GM12872 (cell line): Measurements from ENCODE around the gene ETV3.

Experiments
- TF ChIP-seq, protein P1 (sequence below): IDR thresholded peaks from 3 replicates; pipeline ENCODE4 v1.5.1; 2011; ENCODE audit warnings: low read depth, mild to moderate bottlenecking, low read length, moderate library complexity; ENCODE audit not compliant: insufficient read depth

ETV3 gene

DNA sequence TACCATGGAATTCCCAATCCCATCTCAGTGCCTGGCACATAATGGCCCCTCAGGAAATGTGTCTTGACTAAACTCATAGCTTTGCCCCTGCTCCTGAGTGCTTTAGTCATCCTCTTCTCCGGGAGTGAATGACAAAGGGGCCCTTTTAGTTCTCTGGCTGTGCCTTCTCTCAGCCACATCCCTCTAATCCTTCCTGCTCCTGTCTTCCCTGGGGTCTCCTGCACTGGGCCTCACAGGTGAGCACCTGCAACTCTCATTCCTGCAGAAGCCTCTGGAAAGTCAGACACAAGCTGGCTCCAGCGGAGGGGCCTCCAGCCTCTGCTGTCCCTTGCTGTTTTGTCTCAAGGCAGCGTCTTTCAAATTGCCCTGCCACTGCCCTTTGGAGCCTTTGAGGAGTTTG is 24.6 kb downstream of the ETV3 start:
- TF ChIP-seq, protein P1, sequence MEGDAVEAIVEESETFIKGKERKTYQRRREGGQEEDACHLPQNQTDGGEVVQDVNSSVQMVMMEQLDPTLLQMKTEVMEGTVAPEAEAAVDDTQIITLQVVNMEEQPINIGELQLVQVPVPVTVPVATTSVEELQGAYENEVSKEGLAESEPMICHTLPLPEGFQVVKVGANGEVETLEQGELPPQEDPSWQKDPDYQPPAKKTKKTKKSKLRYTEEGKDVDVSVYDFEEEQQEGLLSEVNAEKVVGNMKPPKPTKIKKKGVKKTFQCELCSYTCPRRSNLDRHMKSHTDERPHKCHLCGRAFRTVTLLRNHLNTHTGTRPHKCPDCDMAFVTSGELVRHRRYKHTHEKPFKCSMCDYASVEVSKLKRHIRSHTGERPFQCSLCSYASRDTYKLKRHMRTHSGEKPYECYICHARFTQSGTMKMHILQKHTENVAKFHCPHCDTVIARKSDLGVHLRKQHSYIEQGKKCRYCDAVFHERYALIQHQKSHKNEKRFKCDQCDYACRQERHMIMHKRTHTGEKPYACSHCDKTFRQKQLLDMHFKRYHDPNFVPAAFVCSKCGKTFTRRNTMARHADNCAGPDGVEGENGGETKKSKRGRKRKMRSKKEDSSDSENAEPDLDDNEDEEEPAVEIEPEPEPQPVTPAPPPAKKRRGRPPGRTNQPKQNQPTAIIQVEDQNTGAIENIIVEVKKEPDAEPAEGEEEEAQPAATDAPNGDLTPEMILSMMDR, result no peak

DNA sequence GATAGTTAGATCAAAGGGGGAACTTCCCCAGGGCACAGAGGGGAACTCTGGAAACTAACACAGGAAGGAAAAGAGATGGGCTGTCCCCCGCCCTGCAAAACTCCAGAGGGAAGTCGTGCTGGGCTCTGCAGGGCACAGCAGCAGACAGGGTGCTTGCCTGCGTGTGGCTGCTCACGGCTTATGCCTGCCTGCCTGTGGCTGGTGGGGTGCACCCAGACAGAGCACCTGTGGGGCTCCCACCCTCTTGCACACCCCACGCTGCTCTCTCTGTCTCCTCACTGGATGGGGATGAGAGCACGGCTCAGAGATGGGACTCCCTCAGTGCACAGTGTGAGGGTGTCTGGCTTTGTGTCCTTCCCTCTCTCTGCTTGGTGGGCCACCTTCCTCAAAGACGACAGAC is 25.1 kb downstream of the ETV3 start:
- TF ChIP-seq, protein P1, result no peak

DNA sequence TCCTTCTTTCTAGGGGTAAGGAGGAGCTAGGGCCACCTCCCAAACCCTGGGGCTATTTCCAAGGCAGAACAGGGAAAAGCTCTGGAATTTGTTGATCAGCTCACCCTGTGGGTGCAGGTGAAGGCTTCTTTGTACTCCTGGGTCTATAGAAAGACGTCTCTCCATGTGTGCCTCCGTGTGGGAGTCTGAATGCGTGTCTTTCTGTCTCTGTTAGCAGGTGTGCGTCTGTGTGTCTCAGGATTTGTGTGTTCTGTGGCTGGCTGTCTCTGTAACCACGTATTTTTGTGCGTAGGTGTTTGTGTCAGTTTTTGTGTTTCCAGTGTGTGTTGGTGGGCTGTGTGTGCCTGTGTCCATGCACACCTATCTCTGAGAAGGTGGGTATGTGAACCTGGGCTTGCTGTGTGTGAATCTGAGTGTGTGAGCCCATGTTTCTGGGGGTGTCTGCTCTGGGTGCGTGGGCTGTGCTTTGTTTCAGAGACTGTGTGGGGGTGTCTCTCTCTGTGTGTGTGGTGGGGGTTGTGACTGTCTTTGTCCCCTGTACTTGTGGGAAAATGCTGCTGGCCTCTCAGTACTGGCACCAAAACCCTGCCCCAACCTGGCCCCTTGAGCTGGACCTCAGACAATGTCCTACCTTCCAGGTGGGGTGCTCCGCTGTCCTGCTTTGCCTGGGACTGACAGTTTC is 25.9 kb downstream of the ETV3 start:
- TF ChIP-seq, protein P1, result no peak

DNA sequence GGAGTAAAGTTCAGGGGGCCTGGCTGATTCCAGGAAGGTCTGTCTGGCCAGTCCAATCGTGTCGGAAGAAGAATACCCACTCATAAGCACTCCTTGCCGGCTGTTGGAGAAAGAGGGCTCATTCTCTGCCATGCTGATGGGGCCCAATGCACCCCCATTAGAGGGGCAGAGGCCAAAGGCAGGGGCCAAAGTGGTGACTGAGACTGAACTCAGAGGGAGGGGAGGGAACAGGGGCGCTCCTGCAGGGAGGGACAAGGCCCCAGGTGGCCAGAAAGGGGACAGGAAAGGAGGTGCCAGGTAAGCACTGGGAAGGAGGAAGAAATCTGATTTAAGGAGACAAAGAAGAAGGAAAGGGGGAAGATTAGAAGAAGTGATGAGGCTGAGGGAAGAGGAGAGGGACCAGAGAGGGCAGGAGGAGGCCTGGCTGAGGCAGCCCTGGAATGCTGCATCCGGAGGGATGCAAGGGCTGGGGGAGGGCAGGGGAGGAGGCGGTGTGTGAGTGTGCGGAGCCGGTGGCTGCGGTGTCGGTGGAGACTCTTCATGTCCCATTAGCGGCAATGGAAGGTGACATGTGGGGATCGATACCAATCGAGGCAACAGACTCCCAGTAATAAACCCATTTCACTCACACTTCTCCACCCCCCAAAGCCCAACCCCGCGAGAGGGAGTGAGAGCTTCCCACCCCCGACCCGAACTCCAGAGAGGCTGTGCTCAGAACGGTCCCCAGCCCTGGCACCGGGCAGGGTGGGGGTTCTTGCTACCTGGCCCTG is 26.6 kb downstream of the ETV3 start:
- TF ChIP-seq, protein P1, result no peak

DNA sequence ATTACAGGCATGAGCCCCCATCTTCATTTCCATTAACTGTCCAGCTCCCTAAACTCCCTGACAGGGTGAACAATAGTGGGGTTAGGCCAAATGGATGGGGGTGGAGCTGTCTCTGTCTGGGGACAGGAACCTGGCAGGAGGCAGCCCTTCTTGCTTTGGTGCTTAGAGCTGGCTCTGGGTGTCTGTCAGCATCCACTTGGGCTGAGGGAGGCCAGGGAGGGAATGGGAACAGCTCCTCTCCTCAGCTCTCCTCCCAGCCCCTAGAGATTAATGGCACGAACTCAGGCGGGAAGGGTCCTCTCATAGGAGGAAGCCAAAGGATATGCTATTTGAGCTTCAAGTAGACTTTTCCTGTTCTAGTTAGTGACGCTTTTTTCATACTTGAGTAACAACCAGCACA is 27.5 kb downstream of the ETV3 start:
- TF ChIP-seq, protein P1, result no peak

DNA sequence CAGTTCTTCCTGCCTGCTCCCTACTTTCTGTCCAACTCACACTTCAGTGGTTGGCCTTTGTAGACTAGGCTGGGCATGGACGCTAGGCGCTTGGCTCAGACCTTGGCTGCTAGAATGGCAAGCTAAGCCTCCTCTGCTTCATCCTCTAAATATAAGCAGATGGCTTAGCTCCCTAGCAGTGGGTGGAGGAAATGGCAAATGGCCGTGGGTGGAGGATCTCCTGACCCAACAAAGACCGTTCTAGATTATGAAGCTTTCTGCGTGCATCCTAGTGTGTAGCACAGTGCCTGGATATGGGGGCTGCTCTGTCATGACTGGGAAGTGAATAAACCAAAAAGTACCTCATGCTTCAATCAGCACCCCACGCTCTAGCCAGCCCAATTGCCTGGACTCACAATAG is 28.2 kb downstream of the ETV3 start:
- TF ChIP-seq, protein P1, result no peak

DNA sequence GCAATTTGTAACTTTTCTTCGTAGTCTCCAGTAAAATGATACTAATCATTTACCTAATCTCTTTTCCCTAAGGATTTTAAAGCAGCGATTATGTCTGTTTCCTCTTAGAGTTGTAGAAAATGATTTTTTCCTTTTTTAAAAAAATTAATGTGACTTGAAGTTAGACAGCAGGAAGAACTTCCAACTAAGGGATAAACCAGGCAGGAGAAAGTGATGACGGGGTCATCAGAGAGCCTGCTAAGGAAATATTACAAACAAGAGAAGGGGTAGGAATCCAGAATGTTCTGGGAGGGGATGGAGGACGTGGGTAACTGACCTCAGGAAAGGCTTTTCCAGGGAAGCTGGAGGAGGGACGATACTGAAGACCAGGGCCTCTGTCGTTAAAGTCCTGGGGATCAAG is 29.7 kb downstream of the ETV3 start:
- TF ChIP-seq, protein P1, result no peak
